Right atrium auricular region (tissue), 2 donors: ENCODE measurements around the gene LRRC71. TPM values are rescaled to one million over a fixed set of nuclear protein-coding genes. Genes with fewer than 3 reads are reported as not detected.
A peak's percentile ranks its signal among the peaks of the same experiment; 100 is the strongest.

Experiments
- DNase-seq: peaks from one replicate; pipeline ENCODE4 v3.0.0-alpha.2; 2019; ENCODE audit warnings: low spot score
- H3K27ac ChIP-seq, 2 donors: fragments of 200-600 bp; sonication (generic); 1 replicate in 1 of 2; 2 replicates in 1 of 2; pipeline ENCODE4 v1.5.1; 2016 to 2019
- H3K27me3 ChIP-seq, 2 donors: fragments of 200-600 bp; sonication (generic); one replicate each; pipeline versions ENCODE4 v1.5.1 to v1.6.0; 2017 to 2019
- H3K36me3 ChIP-seq: fragments of 200-600 bp; sonication (generic); one replicate; pipeline ENCODE4 v1.5.1; 2016
- H3K4me1 ChIP-seq, 2 donors: fragments of 200-600 bp; sonication (generic); one replicate each; pipeline versions ENCODE4 v1.5.1 to v1.6.0; 2017 to 2019
- H3K4me3 ChIP-seq, 2 donors: fragments of 200-600 bp; sonication (generic); 1 replicate in 1 of 2; 2 replicates in 1 of 2; pipeline ENCODE4 v1.5.1; 2017 to 2019; ENCODE audit warnings: mild to moderate bottlenecking in 1 of 2, moderate library complexity in 1 of 2
- H3K9me3 ChIP-seq, 2 donors: fragments of 200-600 bp; sonication (generic); one replicate each; pipeline ENCODE4 v1.5.1; 2019
- CTCF ChIP-seq, 2 donors: fragments of 200-600 bp; sonication (generic); IDR thresholded peaks; one replicate each; pipeline ENCODE4 v1.5.1; 2019; ENCODE audit warnings: antibody characterized with exemption in 2 of 2
- total RNA-seq, 2 donors: library from RNA; depleted of rRNA; stranded (reverse); fragments of >200 nt; gene quantifications; one replicate each; pipeline ENCODE4 v1.1.0, GENCODE V29; 2016

LRRC71 gene
- total RNA-seq, 2 donors from 2014 or later: not detected

GRCh38 chr1:156910309-156910782, 10.1 kb upstream of the LRRC71 start:
- Histone ChIP-seq H3K9me3 (no peaks in the 10 kb centered on the region), H3K36me3 (peaks cover 32% of the 10 kb centered on the region), H3K4me3 (no peak overlapping the region), H3K27me3 (no peaks in the 10 kb centered on the region), H3K4me1 (peaks cover 0 to 16% of the 10 kb centered on the region in 2 donors), H3K27ac (no peak overlapping the region)
- TF ChIP-seq CTCF (IDR thresholded peaks at IDR 0.05): peak; percentile 68 to 89
- no peak for DNase-seq

- no peak for DNase-seq
- Histone ChIP-seq H3K36me3 (peaks cover 35% of the 10 kb centered on the region), H3K27ac (no peak overlapping the region), H3K4me1 (peaks cover 0 to 16% of the 10 kb centered on the region in 2 donors), H3K4me3 (no peak overlapping the region), H3K9me3 (no peaks in the 10 kb centered on the region), H3K27me3 (no peaks in the 10 kb centered on the region)
- no peak for TF ChIP-seq CTCF (IDR thresholded peaks at IDR 0.05)
Measured at GRCh38 chr1:156911577-156912298, 8.7 kb upstream of the LRRC71 start.

- TF ChIP-seq CTCF (IDR thresholded peaks at IDR 0.05): no peak
- Histone ChIP-seq H3K4me1 (peaks cover 0 to 15% of the 10 kb centered on the region in 2 donors), H3K27me3 (no peaks in the 10 kb centered on the region), H3K27ac (no peak overlapping the region), H3K9me3 (no peaks in the 10 kb centered on the region), H3K4me3 (no peak overlapping the region), H3K36me3 (peaks cover 35% of the 10 kb centered on the region)
- no peak for DNase-seq
Measured at GRCh38 chr1:156912310-156912709, 8.1 kb upstream of the LRRC71 start.

- TF ChIP-seq CTCF (IDR thresholded peaks at IDR 0.05): no peak
- Histone ChIP-seq H3K36me3 (peaks cover 35% of the 10 kb centered on the region), H3K27me3 (no peaks in the 10 kb centered on the region)
Measured at GRCh38 chr1:156912861-156913808, 7.3 kb upstream of the LRRC71 start.

GRCh38 chr1:156913809-156914387, 6.5 kb upstream of the LRRC71 start:
- H3K27me3 ChIP-seq: no peaks in the 10 kb centered on the region
- no peak for TF ChIP-seq CTCF (IDR thresholded peaks at IDR 0.05)
- no peak for DNase-seq

More at GRCh38 chr1:156912861-156913808, 7.3 kb upstream of the LRRC71 start:
- Histone ChIP-seq H3K27ac (no peak overlapping the region), H3K4me3 (no peak overlapping the region), H3K9me3 (peaks cover 0 to 3% of the 10 kb centered on the region in 2 donors), H3K4me1 (peaks cover 0 to 7% of the 10 kb centered on the region in 2 donors)
- no peak for DNase-seq

More at GRCh38 chr1:156913809-156914387, 6.5 kb upstream of the LRRC71 start:
- Histone ChIP-seq H3K4me1 (no peaks in the 10 kb centered on the region), H3K36me3 (peaks cover 35% of the 10 kb centered on the region), H3K9me3 (peaks cover 0 to 6% of the 10 kb centered on the region in 2 donors), H3K4me3 (no peak overlapping the region), H3K27ac (no peak overlapping the region)
